ENCODE data around the gene DOCK4.
A peak's percentile ranks its signal among the peaks of the same experiment; 100 is the strongest.
"Not testable (repeated sequence)": the region's sequence is repeated elsewhere in the genome, so short reads cannot be mapped to it uniquely, and the experiment has no call there.

The DOCK4 gene, protein sequence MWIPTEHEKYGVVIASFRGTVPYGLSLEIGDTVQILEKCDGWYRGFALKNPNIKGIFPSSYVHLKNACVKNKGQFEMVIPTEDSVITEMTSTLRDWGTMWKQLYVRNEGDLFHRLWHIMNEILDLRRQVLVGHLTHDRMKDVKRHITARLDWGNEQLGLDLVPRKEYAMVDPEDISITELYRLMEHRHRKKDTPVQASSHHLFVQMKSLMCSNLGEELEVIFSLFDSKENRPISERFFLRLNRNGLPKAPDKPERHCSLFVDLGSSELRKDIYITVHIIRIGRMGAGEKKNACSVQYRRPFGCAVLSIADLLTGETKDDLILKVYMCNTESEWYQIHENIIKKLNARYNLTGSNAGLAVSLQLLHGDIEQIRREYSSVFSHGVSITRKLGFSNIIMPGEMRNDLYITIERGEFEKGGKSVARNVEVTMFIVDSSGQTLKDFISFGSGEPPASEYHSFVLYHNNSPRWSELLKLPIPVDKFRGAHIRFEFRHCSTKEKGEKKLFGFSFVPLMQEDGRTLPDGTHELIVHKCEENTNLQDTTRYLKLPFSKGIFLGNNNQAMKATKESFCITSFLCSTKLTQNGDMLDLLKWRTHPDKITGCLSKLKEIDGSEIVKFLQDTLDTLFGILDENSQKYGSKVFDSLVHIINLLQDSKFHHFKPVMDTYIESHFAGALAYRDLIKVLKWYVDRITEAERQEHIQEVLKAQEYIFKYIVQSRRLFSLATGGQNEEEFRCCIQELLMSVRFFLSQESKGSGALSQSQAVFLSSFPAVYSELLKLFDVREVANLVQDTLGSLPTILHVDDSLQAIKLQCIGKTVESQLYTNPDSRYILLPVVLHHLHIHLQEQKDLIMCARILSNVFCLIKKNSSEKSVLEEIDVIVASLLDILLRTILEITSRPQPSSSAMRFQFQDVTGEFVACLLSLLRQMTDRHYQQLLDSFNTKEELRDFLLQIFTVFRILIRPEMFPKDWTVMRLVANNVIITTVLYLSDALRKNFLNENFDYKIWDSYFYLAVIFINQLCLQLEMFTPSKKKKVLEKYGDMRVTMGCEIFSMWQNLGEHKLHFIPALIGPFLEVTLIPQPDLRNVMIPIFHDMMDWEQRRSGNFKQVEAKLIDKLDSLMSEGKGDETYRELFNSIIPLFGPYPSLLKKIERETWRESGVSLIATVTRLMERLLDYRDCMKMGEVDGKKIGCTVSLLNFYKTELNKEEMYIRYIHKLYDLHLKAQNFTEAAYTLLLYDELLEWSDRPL (N-terminal part only)
- 1.5 to 2.2 (median 1.9) reads per million in 4 experiments for total RNA-seq

DNA sequence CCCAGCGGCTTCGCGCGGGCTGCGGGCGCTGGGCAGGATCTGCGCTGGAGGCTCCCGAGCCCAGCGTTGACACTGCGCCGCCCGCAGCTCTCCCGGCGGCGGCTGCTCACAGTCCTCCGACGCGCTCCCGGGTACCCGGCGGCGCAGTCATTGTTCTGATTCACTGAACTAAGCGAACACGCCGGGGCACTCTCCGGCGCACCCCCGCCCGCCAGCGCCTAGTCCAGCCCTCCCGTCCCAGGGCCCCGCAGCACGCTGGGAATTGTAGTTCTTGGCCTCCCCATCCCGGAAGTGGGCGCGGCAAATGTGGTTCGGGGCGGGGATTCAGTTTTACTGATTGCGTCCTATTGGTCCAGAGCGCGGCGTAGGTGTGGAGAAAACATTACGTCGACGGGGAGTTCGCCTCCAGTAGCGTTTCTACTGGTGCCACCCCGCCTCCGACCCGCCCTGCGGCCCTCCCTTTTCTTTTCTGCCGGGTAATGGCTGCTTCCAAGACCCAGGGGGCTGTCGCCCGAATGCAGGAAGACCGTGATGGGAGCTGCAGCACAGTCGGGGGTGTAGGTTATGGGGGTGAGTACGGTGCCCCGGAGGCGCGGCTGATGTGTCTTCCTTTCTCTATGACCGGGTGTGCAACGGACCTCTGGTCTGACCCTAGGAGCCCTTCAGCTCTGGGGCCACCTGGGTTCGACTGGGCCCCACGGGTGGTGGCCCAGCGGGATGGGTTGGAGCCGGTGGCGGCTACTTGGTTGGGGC is at the start of gene DOCK4, which contains the start of gene ZNF277:
Gene DOCK4, minus strand, starts transcription at position 162 of the 753 bp plus-strand sequence. CDS start 261 bp downstream, outside the sequence.
Gene ZNF277, plus strand, starts transcription at position 458 of the 753 bp plus-strand sequence. Its CDS starts 22 bp downstream, at position 480.
- DNase-seq: peak; percentile 100

DNA sequence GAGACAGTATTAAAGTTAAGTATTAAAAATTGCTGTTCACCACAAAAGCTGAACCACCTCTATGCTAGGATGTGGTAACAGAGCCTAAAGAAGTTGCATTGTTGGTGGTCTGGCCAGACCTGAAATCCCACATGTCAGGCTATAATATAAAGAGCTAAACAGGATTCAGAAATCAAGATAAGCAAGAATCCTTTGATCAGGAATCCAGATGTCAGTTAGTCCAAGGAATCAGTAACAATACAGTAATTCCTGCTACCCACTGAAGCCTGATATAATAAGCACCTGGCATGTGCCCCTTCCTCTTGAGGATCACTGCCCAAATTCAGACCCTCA is 49.2 kb upstream of the DOCK4 start:
- no peak for DNase-seq

DNA sequence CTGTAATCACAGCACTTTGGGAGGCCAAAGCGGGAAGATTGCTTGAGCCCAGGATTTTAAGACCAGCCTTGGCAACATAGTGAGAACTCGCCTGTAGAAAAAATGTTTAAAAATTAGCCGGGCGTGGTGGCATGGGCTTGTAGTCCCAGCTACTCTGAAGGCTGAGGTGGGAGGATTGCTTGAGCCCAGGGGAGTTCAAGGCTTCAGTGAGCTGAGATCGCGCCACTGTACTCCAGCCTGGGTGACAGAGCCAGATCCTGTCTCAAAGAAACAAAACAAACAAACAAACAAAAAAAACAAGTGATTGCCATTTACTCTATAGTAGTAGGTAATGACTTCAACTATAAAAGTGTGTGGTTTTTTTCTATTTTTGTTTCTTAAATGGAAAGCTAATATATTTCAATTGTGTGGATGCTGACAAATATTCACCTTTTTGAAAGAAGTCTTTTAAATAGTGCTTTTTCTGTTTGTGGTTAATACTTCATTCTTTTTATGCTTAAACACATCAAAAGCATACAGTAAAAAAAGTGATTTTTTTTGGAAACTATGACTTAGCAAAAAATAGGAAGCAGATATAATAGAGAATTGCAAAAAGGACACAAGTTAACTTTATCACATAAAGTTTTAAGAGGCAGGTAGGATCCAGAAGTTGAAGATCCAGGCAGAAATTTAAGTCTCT is 48.6 kb upstream of the DOCK4 start:
- DNase-seq: no peak

DNA sequence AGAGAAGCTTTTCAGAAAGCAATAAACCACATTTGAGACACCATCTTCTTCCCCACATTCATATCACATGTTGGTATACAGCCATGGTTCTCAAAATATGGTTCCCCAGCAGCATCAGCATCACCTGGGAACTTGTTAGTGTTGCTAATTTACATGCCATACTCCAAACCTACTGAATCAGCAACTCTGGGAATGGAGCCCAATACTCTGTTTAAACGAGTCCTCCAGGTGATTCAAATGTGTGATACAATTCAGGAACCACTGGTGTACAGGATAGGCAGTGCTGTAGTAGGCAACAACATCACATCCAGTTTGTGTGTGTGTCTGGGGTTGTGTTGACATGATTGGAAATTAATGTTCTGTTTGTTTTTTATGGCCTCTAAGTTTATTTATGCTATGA is 48.0 kb upstream of the DOCK4 start:
- DNase-seq: no peak

DNA sequence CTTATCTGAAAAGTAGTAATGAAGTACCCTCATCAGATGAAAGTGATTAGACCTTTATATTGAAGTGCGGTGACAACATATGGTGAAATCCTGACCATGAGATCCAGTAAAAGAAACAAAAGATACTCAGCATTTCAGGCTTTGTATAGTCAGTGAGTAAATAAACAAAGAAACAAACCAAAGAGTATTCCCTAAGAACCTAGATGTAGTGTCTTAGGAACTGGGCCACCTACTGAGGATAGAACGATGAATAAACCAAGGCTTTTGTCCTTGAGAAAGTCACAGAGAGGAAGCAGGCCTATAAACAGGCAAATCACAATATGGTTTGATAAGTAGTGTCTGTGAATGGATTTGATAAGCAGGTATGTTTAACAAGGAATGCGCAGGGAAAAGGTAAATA is 46.5 kb upstream of the DOCK4 start:
- DNase-seq: no peak

DNA sequence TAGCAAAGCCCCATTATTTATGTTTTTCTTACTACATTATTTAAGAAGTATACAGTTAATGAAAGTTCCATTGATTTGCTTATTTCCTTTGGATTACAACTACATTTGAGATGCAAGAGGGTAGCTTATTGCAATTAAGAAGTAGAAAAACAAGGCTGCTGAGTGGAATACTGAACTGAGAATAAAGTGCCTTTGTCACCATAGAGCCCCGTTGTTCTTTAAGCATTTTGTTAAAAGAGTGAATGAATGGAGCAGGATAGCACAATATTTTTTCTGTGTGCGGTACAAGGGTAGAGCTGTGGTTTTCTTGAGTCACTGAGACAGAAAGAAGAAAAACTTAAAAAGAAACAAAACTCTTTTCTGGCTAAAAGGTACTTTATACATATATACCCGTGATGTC is 45.9 kb upstream of the DOCK4 start:
- DNase-seq: no peak

DNA sequence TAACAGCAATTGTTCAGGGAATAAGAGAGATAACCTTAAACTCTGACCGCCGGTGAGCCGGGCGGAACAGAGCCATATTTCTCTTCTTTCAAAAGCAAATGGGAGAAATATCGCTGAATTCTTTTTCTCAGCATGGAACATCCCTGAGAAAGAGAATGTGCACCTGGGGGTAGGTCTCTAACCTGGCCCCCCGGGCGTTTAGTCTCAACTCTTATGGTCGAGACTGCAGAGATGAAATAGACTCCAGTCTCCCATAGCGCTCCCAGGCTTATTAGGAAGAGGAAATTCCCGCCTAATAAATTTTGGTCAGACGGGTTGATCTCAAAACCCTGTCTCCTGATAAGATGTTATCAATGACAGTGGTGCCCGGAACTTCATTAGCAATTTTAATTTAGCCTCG is 43.8 kb upstream of the DOCK4 start:
- DNase-seq: not testable (repeated sequence)

DNA sequence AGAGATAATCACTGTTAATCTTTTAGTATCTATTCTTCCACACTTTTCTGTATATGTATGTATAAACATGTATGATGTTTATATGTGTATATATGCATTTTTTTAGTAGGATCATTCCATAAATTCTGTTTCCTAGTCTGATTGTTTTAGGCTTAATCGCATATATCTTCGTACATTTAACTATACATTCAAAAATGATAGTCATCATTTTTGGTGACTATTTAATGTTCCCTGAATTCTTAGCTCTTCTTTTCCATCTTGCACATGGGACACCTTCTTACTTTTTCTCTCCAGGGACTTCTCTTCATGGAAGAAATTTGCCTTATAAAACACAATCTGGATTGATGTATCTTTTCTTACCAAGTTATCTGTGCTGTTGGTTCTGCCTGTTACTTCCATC is 42.4 kb upstream of the DOCK4 start:
- DNase-seq: no peak

DNA sequence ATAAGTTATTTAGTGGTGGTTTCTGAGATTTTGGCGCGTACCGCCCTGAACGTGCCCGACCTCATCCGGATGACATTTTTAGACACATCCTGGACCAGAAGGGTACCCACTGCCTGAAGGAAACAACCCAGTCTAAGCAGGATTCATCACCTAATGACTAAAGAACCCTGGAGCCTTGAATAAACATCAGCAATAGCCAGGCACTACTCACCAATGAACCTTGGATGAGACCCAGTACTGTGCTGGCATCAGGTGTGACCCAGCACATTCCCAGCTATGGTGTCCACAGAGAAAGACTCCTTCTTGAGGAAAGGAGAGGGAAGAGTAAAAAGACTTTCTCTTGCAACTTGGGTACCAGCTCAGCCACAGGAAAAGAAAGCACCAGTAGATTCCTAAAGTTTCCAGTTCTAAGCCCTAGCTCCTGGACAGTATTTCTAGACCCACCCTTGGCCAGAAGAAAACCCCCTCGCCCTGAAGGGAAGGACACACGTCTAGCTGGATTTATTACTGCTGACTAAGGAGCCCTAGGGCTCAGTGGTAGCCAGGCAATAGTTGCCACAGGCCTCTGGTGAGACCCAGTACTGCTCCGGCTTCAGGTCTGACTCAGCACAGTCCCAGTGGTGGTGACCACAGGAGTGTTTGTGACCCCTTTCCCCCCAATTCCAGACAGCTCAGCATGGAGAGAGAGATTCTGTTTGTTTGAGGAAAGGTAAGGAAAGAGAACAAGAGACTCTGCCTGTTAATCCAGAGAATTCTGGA is 32.8 kb upstream of the DOCK4 start:
- no peak for DNase-seq

DNA sequence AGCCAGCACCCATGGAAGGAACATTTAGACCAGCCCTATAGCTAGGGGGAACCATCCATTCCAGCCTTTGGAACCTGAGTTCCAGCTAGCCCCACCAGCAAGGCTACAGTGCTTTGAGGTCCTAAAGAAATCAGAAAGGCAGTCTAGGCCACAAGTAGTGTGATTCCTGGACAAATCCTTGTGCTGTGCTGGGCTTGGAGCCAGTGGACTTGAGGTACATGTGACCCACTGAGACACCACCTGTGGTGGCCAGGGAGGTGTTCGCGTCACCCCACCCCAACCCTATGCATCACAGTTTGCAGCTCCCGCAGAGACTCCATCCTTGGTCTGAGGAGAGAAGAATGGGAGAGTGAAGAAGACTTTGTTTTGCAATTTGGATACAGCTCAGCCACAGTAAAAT is 32.1 kb upstream of the DOCK4 start:
- no peak for DNase-seq

DNA sequence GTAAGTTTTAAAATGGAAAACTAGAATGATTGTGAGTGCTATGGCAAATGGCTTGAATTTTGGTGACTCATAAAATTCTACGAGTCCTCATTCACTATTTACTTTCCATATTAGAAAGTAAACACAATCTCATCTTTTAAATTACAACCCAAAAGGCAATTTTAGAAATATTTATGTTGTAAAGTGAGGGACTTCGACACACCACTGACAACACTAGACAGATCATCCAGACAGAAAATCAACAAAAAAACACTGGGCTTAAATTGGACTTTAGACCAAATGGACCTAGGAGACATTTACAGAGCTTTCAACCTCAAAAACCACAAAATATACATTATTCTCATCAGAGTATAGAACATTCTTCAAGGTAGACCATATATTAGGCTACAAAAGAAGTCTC is 30.4 kb upstream of the DOCK4 start:
- no peak for DNase-seq

DNA sequence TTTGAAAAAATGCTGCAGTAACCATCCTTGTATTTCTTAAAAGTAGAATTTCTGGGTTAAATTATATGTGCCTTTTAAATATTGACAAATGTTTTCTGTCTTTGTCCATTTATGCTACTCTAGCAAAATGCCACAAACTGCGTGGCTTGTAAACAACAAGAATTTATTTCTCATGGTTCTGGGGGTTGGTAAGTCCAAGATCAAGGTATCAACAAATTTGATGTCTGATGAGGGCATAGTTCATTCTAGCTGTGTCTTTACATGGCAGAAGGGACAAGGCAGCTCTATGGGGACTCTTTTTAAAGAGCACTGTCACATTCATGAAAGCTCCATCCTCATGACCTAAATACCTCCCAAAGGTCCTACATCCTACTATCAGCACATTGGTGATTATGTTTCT is 27.9 kb upstream of the DOCK4 start:
- no peak for DNase-seq

DNA sequence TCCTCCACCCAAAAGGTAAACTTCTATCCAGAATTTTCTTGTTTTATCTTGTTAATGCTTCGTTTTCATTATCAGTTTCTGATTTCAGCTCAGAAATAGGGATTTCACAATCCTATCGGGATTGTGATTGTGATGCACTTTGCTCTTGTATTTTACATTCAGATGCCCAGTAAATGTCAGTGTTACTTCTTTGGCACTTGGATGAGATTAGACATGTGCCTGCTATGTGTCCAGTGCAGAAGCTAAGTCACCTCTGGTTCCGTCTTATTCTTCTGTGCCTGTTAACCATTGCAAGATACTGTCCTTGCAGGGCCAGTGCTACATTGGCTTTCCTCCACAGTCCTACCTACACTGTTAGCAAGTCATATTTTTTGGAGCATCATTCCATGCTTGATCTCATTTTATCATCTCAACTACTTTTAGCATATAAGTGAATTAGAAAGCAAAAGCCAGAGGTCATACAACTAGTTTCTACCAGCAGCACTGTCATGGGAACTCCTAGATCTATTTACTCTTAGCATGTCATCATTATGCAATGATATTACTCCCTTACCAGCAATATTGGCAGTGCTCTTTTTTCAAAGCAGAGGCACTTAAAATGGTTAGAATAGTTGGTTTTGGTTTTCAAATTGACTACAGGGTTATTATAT is 27.0 kb upstream of the DOCK4 start:
- no peak for DNase-seq

DNA sequence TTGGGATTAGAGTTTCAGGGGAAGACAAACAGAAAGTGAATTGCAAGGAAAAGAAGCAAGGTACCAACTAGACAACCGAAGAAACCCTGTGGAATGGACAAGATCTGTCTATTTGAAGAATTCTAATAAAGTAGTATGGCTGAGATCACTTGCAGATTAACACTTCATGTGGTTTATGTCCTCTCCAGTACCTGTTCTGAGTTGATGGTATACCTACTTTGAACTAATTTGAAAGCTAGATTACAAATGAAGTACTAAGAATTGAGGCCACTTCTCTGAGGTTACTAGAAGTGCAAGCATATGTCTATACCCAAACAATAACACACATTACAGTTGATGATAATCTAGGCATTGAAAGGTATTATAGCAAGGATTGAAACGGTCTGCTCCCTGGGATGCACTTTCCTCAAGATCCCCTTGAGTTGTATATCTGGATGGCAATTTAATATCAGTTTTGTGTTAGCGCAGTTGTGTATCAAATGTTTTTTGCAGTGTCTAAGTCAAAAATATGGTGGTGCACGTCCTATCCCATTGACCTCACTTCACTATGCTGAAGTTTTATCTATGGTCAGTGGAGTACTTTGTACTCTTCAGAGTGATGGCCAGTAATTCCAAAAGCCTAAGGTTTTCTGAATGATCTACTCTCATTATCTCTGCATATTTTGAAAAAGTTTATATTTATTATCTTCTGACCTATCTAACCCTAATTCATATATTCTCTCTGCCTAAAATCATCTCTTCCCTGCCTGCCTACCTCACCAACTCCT is 26.2 kb upstream of the DOCK4 start:
- DNase-seq: no peak

DNA sequence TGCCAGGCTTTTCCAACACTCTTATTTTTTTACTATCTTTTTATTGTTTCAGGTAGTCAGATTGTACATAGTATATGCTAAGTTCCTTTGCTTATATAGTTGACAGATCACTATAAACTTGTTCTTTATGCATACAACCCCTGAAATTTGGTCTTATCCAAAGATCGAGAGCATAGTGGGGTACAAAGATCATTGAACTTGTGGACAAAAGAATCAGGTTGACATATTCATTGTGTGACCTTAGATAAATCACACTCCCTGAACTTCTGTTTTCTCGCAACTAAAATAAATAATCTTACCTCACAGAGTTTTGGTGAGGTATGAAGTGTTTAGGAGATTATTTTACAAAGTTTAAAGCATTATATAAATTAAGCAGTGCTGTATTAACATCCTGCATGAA is 22.4 kb upstream of the DOCK4 start:
- no peak for DNase-seq

DNA sequence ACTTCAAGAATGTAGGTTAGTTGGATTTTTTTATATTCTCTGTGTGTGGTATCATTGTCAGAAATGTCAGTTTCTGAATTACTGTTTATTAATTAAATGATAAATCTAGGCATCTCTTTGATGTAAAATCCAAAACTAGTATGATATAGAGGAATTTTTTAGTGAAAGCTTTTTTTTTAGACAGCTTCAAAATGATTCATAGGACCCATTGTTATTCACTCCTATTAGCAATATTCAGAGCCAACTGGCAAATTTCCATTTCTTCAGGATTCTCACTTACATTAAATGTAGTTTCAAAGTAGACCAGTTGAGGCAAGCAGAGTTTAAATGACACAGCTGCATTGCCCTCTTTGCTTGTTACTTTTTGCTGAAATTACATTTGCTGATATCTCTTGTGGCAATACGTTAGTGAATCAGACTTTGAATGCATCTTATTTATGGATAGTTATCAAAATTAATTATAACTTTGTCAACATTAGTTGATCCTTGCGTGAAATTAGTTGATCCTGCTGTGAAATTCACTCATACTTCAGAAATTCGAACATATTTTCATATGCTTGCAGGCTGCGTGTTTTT is 20.6 kb upstream of the DOCK4 start:
- DNase-seq: no peak

DNA sequence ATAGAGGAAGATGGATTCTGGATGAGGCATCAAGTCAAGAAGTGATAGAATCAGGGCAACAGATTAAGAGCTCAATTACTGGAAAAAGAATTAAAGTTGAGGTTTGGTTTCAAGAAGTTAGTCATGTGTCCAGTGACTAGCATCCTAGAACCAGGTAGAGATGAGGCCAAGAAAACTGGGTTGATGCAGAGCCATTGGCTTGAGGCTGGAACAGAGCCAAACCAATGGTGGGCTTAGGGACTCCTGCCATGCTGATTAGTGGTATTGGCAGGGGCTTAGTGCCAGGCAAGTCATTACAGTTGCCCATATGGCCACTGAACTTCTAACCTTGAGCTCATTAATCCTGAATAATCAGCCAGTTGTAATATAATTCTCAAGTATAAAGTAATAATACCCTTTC is 18.8 kb upstream of the DOCK4 start:
- no peak for DNase-seq

DNA sequence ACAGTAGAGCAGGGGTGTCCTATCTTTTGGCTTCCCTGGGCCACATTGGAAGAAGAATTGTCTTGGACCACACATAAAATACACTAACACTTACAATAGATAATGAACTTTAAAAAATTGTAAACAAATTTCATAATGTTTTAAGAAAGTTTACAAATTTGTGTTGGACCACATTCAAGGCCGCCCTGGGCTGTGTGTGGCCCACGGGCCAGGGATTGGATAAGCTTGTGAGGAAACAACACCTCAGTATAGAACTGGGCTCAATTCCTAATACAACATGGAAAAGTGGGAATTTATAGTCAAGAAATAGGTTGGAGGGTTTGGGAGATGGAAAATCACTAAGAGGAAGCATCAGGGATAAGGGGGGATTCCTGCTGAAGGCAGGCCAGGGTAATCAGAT is 18.0 kb upstream of the DOCK4 start:
- no peak for DNase-seq

DNA sequence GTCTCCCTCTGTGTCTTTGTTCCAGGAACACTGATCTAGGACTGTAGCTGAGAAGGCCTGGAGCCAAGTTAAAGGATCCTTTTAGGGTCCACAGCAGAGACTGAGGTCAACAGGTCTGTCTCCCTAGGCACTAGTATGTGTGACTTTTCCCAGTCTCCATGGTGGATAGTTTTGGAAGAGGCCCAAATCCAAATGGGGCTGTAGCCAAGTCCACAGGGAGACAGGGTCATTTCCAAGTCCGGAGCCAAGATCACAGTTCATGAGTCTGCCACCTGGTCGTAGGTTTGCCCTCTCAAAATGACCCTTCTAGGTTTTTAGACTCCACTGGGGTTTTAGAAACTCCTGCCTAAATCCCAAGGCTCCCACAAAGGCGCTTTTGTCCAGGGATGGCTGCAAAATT is 17.1 kb upstream of the DOCK4 start:
- no peak for DNase-seq
